Measurements from ENCODE around the gene E2F4. TPM values are rescaled to one million over a fixed set of nuclear protein-coding genes. Genes with fewer than 3 reads are reported as not detected.

Gene E2F4
- total and polyA plus RNA-seq, 10 of the 15 experiments (the other 5 are each of a cell fraction or from before 2014, with no cell fraction given), result 11.7 to 132 (median 95.9) TPM

- TF ChIP-seq SIX5 (IDR thresholded peaks at IDR 0.05; ENCODE audit: low read depth, low read length, severe bottlenecking), result no peak
- peak; percentile 89 for TF ChIP-seq RELB (IDR thresholded peaks at IDR 0.05; ENCODE audit: low read depth)
- TF ChIP-seq EZH2 (IDR thresholded peaks at IDR 0.05; ENCODE audit: borderline replicate concordance, control insufficient read depth, low read depth, low read length), result no peak
- no peak for TF ChIP-seq GABPA (IDR thresholded peaks at IDR 0.05; ENCODE audit: low read depth)
- 0 out of 2 replicates have a peak, but pooled peaks have one; percentile 47 for TF ChIP-seq CHD1 (IDR thresholded peaks at IDR 0.05; ENCODE audit: low read depth, low read length)
- no peak for TF ChIP-seq MYC (IDR thresholded peaks at IDR 0.05; ENCODE audit: insufficient read depth, insufficient read length, insufficient replicate concordance, low read length, severe bottlenecking)
- no peak for TF ChIP-seq ZBTB4 (CRISPR knock-in tag; IDR thresholded peaks at IDR 0.05)
- no peak for TF ChIP-seq USF2 (IDR thresholded peaks at IDR 0.05; ENCODE audit: borderline replicate concordance, low read depth, low read length)
- TF ChIP-seq ZNF592 (IDR thresholded peaks at IDR 0.05), result no peak
- TF ChIP-seq MXI1 (IDR thresholded peaks at IDR 0.05; ENCODE audit: low read depth, low read length), result peak; percentile 22; the same call in 1 of the 2 replicates
- 0 out of 2 replicates have a peak, but pooled peaks have one; percentile 1 for TF ChIP-seq GATAD2B (conservative IDR thresholded peaks at IDR 0.05; ENCODE audit: low read depth)
- no peak for TF ChIP-seq PRDM15 (CRISPR knock-in tag; IDR thresholded peaks at IDR 0.05)
Observed at GRCh38 chr16:67158637-67159600, 33.0 kb upstream of the E2F4 start (continued).
